WI38 (cell line): ENCODE data around the gene USP32.

ENCODE experiments used
- H3K4me3 ChIP-seq: 2 replicates; pipeline ENCODE4 v1.5.1; 2011; ENCODE audit warnings: low read depth, mild to moderate bottlenecking, control low read depth, low read length
- CTCF ChIP-seq: IDR thresholded peaks from 2 replicates; pipeline ENCODE4 v1.5.1; 2012; ENCODE audit warnings: low read depth, mild to moderate bottlenecking, control low read depth, low read length

Gene USP32

DNA sequence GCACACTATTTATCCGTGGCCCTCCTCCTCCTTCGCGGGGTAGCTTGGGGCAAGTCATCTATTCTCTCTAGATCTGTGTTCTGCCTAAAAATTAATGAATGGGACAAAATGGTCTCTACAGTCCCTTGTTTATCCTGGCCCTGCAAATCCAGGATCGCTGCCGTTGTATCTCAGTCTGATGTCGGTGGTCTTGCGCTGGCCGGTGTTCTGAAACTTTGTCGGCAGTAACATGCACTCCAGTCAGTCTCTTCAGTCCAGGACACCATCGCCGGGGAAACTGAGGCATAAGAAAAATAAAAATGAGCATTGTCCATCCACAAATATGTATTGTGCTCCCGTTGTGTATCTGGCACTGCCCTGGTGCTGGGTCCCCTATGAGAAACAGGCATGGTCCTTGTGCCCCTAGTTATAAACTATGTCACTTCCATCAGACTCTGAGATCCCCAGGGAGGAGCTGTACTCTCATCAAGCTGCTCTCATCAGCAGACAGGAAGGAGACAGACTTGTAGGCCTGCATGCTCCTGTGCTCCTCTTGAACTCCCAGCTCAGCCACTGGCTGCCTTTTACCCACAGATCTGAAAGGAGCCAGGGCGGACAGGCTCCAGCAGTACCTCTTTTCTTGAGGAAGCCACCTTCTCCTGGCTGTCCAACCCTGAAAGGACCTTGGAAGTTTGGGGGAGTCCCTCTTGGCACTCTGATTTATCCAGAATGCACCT is 255.8 kb downstream of the USP32 start:
- TF ChIP-seq CTCF, result no peak
- no peak overlapping the region for H3K4me3 ChIP-seq

GRCh38 chr17:60135151-60135950 is 256.6 kb downstream of the USP32 start:
- TF ChIP-seq CTCF, result no peak
- H3K4me3 ChIP-seq, result peak overlapping the region; percentile 79

GRCh38 chr17:60134396-60135150 is 257.4 kb downstream of the USP32 start:
- no peak for TF ChIP-seq CTCF
- H3K4me3 ChIP-seq, result peak overlapping the region; percentile 79

GRCh38 chr17:60130466-60130865 is 261.5 kb downstream of the USP32 start:
- no peak for TF ChIP-seq CTCF
- H3K4me3 ChIP-seq, result no peak overlapping the region

- TF ChIP-seq CTCF, result no peak
- no peak overlapping the region for H3K4me3 ChIP-seq
Observed at GRCh38 chr17:60129164-60129563, 262.8 kb downstream of the USP32 start.
